ENCODE data around the gene TOP3B.

The TOP3B gene

DNA sequence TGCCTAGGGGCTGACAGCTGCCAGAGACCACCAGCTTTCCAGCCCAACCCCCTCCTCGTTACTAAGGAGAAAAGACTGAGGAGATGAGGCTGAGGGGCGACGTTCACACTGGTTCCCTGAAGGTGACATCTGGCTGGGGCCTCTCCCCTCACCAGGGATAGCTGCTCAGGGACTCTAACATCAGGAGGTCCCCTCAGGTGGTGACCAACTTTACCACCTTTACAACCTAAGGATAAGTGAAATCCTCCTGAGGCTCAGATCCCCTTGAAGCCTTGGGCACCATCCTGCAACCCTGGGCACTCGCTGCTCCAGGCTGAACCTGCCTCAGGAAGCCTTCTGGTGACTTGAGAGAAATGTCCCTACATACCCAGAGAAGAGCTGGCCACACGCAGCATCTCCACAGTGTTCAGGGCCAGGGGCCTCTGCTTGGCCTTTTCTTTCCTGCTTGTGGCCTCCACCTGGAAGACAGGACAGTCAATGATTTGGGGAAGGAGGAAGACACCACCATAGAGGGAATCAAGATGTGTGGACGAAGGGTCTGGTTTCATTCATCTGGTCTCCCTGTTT lies 17.6 kb downstream of the TOP3B start:
- DNase-seq (ENCODE audit: insufficient read length, low spot score) (no peak), FAIRE-seq (no peak)

GRCh38 chr22:21964234-21964633 lies 18.4 kb downstream of the TOP3B start:
- no peak for FAIRE-seq

DNA sequence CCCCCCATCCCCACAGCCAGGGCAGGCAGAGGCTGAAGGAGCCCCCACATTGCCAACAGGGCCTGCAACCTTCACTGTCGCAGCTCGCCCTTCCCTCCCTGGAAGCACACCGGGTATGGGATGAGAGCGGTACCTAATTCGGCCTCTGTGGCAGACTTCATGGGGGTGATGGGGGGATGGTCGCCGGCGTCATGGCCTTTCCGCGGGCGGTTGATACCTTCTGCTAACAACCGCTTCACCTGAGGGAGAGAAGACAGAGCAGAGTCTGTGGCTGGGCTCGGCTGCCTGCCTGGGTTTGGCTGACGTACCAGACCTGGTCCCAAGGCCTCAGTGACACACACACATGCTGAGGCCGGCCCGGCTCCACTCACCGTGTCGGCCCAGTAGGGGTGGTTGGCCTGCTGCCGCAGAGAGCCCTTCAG lies 18.8 kb downstream of the TOP3B start:
- no peak for DNase-seq (ENCODE audit: insufficient read length, low spot score)
- FAIRE-seq = no peak

More at GRCh38 chr22:21964234-21964633, 18.4 kb downstream of the TOP3B start:
- no peak for DNase-seq (ENCODE audit: insufficient read length, low spot score)

- FAIRE-seq (no peak), DNase-seq (ENCODE audit: insufficient read length, low spot score) (no peak)
These were observed 19.3 kb downstream of the TOP3B start for GRCh38 chr22:21963286-21963685.

- no peak for DNase-seq (ENCODE audit: insufficient read length, low spot score)
- no peak for FAIRE-seq
These were observed 20.0 kb downstream of the TOP3B start for GRCh38 chr22:21962655-21962949.

- FAIRE-seq = no peak
- no peak for DNase-seq (ENCODE audit: insufficient read length, low spot score)
These were observed 20.5 kb downstream of the TOP3B start for GRCh38 chr22:21961886-21962654.

DNA sequence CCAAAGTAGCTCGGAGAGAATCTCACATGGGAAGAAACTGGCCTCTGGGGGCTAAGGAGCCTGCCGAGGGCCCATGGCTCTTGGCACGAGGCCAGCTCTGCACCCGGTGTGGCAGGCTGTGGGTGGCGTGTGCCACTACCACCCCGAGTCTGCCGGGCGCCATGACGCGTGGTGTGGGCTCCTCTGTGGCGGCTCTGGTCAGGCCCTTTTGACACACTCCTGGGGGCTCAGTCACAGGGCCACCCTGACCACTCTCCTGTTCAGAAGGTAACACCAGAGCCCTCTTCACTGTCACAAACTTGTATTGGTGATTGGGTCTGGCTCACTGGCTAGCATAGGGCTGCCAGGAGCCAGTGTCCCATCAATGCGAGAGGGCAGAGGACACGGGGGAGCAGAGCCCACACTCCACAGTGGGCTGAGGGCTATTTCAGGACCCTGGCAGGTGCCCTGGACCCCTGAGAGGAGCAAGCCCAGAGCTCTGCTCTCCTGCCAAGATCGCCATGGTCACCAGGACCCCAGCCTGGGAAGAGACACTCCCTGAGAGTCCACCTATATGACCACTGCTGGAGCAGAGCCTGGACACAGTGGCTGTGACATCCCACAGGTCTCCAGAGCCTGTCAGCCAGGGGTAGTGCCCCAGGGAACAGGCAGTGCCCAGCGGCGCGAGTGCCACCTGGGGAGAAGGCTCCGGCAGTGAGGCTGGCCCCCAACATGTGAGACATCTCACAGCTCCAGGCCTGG lies 21.3 kb downstream of the TOP3B start:
- DNase-seq (ENCODE audit: insufficient read length, low spot score) (no peak), FAIRE-seq (no peak)

DNA sequence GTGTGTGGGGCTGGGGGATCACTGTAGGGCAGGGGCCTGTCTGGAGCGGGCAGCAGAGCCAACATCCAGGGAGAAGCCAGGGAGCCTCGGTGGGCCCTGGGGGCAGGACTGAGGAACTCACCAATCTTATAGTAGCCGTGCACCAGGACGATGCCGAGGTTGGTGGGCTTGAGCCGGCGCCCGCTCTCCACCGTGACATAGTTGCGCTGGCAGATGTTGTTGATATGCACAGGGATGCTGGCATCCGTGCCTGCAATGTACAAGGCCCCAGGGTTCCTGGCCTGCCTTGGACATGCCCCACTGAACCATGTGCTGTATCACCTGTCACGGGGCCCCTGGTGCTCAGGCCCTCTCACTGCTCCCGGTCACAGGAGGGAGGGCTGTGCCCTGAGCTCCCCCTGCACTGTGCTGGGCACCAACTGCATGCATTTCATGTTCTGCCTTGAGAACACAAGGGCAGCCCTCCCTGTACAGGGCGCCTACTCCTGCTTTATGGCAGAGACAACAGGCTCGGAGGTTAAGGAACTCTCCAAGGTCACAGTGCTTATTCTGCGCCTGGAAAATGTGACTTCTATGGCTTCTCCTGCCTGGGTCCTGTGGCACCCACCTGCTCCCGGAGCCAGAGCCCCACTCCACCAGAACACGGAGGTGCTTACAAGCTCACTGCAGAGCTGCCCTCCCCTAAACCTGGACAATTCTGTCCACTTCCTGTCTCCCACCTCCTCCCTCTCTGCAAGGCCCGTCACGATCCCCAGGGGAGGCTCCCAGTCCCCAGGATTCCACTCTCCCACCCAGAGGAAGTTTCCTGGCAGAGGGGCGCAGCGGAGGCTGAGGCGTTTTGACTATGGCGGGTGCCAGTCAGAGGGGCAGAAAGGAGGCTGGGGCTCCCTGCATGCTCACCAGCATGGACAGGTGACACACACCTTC lies 22.1 kb downstream of the TOP3B start:
- DNase-seq (ENCODE audit: insufficient read length, low spot score) (no peak), FAIRE-seq (no peak)

GRCh38 chr22:21959274-21960074 lies 23.1 kb downstream of the TOP3B start:
- DNase-seq (ENCODE audit: insufficient read length, low spot score) (no peak), FAIRE-seq (no peak)

GRCh38 chr22:21958360-21959273 lies 24.0 kb downstream of the TOP3B start:
- no peak for FAIRE-seq

DNA sequence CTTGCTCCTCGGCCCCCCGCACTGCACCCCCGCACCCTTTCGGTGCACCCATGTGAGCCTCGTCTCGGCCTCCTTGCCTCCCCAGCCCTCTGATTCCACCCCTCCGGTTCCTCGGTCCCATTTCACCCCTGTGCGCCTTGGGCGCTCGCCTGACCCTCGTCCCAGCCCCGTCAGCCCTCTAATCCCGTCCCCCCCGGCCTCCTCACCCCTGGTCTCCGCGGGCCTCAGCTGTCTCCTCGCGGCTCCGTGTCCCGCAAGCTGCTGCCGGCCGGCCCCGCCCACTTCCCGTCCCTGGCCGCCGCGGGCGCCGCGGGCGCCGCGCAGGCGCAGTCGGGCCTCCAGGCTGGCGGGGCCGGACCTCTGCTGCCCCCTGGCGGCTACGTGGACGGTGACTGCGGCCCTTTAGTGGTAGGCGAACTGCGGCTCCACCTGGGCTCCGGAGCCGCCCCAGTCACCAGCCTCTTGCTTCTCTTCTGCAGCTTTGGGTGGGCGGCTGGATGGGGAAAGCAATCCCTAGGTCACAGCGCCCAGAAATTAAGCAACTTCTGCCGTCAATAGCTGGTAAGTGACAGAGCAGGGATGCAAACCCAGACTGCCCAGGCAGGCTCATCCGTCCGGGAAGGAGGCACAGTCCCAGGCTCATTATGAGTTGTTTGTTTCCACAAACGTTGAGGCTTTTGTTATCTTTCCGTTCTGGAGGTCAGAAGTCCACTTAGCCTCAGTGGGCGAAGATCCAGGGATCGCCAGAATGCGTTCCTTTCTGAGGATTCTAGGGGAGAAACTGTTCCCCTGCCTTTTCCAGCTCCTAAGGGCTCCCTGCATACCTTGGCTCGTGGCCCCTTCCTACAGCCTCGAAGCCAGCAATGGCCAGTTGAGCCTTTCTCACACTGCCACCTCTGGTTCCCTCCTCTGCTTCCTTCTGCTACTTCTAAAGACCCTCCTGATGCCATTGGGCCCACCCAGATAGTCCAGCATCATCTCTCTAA lies 29.7 kb downstream of the TOP3B start, which contains the start of gene PPM1F:
TSS of gene PPM1F (minus strand) at position 263 of the 986 bp plus-strand sequence. CDS start 6,800 bp downstream, outside the sequence.
- FAIRE-seq = peak; percentile 44
- peak; percentile 98 for DNase-seq (ENCODE audit: insufficient read length, low spot score)

More at GRCh38 chr22:21958360-21959273, 24.0 kb downstream of the TOP3B start:
- no peak for DNase-seq (ENCODE audit: insufficient read length, low spot score)

- FAIRE-seq = no peak
- no peak for DNase-seq (ENCODE audit: insufficient read length, low spot score)
These were observed 30.6 kb downstream of the TOP3B start for GRCh38 chr22:21951931-21952465.

GRCh38 chr22:21951062-21951461 lies 31.5 kb downstream of the TOP3B start:
- DNase-seq (ENCODE audit: insufficient read length, low spot score) = no peak
- no peak for FAIRE-seq

- DNase-seq (ENCODE audit: insufficient read length, low spot score) = no peak
- FAIRE-seq = no peak
These were observed 32.6 kb downstream of the TOP3B start for GRCh38 chr22:21949948-21950347.

- FAIRE-seq (no peak), DNase-seq (ENCODE audit: insufficient read length, low spot score) (no peak)
These were observed 33.0 kb downstream of the TOP3B start for GRCh38 chr22:21949569-21949918.

DNA sequence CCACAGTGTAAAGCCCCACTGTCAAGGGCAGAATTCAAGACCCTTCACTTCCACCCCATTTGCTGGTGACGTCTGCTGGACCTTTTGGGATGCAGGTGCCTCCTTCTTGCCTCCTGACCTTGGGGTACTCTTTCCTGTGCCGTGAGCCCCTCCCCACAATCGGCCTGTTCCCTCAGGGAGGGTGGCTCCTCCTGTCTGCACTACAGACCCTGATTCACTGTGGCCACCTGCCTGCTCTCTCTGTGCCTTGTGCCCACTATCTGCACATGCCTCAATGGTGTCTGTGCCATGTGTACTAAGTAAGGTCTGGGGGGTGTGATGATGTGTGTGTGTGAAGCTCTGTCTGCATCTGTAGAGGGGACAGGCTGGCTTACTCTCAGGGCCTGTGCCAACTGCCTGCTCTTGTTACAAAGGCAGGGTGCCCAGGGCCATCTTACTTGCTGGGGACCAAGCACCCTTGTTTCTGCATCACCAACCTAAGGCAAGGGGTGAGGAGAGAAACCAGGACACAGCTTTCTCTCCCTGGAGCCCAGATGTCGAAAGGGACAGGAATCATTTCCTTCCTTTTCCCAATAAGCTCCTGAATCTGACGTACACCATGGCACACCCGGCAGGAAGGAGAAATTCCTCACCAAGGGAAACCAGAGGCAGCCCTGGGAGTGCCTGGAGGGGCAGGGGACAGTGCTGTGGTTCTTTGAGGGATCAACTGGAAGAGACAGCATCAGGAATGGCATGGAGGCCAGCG lies 33.6 kb downstream of the TOP3B start:
- no peak for DNase-seq (ENCODE audit: insufficient read length, low spot score)
- no peak for FAIRE-seq

- FAIRE-seq (no peak), DNase-seq (ENCODE audit: insufficient read length, low spot score) (no peak)
These were observed 34.2 kb downstream of the TOP3B start for GRCh38 chr22:21948390-21948789.

All from GM19239 (cell line).